ENCODE results near the gene SNRPF. TPM values are rescaled to one million over a fixed set of nuclear protein-coding genes. Genes with fewer than 3 reads are reported as not detected.

SNRPF gene
- total RNA-seq, 1 donor from 2014 or later, result 17.2 TPM

- Histone ChIP-seq H3K36me3 (ENCODE audit: control insufficient read depth in 3 of 3, insufficient read depth in 3 of 3, low read length in 3 of 3) (no peaks in the 10 kb centered on the region), H3K27me3 (ENCODE audit: control insufficient read depth in 3 of 3, insufficient read depth in 3 of 3, low read length in 3 of 3) (no peaks in the 10 kb centered on the region), H3K27ac (ENCODE audit: low read depth, low read length) (no peak overlapping the region), H3K9me3 (ENCODE audit: control insufficient read depth in 3 of 3, low read length in 3 of 3) (no peaks in the 10 kb centered on the region), H3K4me1 (ENCODE audit: control insufficient read depth in 3 of 3, insufficient read depth in 3 of 3, low read length in 3 of 3) (no peaks in the 10 kb centered on the region), H3K9ac (ENCODE audit: low read depth in 1 of 3, low read length in 3 of 3) (no peak overlapping the region), H3K4me3 (ENCODE audit: low read length in 3 of 3) (no peak overlapping the region)
These were observed 24.1 kb downstream of the SNRPF start for GRCh38 chr12:95882873-95883272.

- Histone ChIP-seq H3K9ac (ENCODE audit: low read depth in 1 of 3, low read length in 3 of 3) (no peak overlapping the region), H3K9me3 (ENCODE audit: control insufficient read depth in 3 of 3, low read length in 3 of 3) (no peaks in the 10 kb centered on the region), H3K4me3 (ENCODE audit: low read length in 3 of 3) (no peak overlapping the region), H3K27me3 (ENCODE audit: control insufficient read depth in 3 of 3, insufficient read depth in 3 of 3, low read length in 3 of 3) (no peaks in the 10 kb centered on the region), H3K36me3 (ENCODE audit: control insufficient read depth in 3 of 3, insufficient read depth in 3 of 3, low read length in 3 of 3) (no peaks in the 10 kb centered on the region), H3K27ac (ENCODE audit: low read depth, low read length) (no peak overlapping the region), H3K4me1 (ENCODE audit: control insufficient read depth in 3 of 3, insufficient read depth in 3 of 3, low read length in 3 of 3) (no peaks in the 10 kb centered on the region)
These were observed 26.2 kb downstream of the SNRPF start for GRCh38 chr12:95884998-95885397.

- H3K27me3 ChIP-seq (ENCODE audit: control insufficient read depth in 3 of 3, insufficient read depth in 3 of 3, low read length in 3 of 3), result no peaks in the 10 kb centered on the region
- H3K27ac ChIP-seq (ENCODE audit: low read depth, low read length), result no peak overlapping the region
- no peaks in the 10 kb centered on the region for H3K36me3 ChIP-seq (ENCODE audit: control insufficient read depth in 3 of 3, insufficient read depth in 3 of 3, low read length in 3 of 3)
- H3K9ac ChIP-seq (ENCODE audit: low read depth in 1 of 3, low read length in 3 of 3), result no peak overlapping the region
- no peak overlapping the region for H3K4me3 ChIP-seq (ENCODE audit: low read length in 3 of 3)
- H3K9me3 ChIP-seq (ENCODE audit: control insufficient read depth in 3 of 3, low read length in 3 of 3), result no peaks in the 10 kb centered on the region
- H3K4me1 ChIP-seq (ENCODE audit: control insufficient read depth in 3 of 3, insufficient read depth in 3 of 3, low read length in 3 of 3), result no peaks in the 10 kb centered on the region
These were observed 28.6 kb downstream of the SNRPF start for GRCh38 chr12:95887311-95887710.

DNA sequence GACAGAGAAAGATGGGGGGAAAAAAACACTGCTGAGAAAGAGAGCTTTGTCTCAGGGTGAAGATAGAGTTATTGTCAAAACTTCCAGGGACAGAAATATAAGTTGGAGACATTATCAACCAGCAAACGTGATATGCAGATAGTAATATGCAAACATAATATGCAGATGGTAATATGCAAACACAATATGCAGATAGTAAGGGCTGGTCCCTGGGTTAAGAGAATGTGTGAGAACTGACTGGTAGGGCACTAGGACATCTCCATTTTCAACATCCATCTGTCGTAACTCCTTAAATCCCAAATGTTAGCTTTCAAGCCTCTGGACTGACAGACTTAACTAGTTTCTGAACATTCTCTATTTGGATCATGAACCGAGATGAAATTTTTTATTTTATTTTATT, 32.2 kb downstream of the SNRPF start:
- Histone ChIP-seq H3K27ac (ENCODE audit: low read depth, low read length) (no peak overlapping the region), H3K36me3 (ENCODE audit: control insufficient read depth in 3 of 3, insufficient read depth in 3 of 3, low read length in 3 of 3) (no peaks in the 10 kb centered on the region), H3K27me3 (ENCODE audit: control insufficient read depth in 3 of 3, insufficient read depth in 3 of 3, low read length in 3 of 3) (no peaks in the 10 kb centered on the region), H3K9me3 (ENCODE audit: control insufficient read depth in 3 of 3, low read length in 3 of 3) (no peaks in the 10 kb centered on the region), H3K9ac (ENCODE audit: low read depth in 1 of 3, low read length in 3 of 3) (no peak overlapping the region), H3K4me3 (ENCODE audit: low read length in 3 of 3) (no peak overlapping the region), H3K4me1 (ENCODE audit: control insufficient read depth in 3 of 3, insufficient read depth in 3 of 3, low read length in 3 of 3) (no peaks in the 10 kb centered on the region)

DNA sequence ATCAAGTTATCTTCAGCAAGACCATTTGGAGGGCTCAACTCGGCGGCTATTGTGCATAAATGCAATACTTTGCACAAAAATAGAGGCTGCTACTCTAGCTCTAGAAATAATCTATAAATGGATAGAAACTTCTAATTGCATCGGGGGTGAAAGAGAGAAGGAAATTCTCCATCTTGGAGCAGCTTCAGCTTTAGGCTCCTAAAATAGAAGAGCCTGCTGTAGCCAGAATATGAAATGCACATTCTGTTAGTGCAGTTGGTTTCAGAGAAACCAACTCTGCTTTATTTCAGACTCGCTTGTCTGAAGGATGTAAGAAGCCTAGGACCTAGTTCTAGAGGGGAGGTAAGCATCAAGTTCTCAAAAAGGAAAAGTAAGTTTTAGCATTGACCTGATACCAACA, 38.1 kb downstream of the SNRPF start:
- no peak overlapping the region for H3K4me3 ChIP-seq (ENCODE audit: low read length in 3 of 3)
- H3K27ac ChIP-seq (ENCODE audit: low read depth, low read length), result no peak overlapping the region
- no peaks in the 10 kb centered on the region for H3K27me3 ChIP-seq (ENCODE audit: control insufficient read depth in 3 of 3, insufficient read depth in 3 of 3, low read length in 3 of 3)
- no peak overlapping the region for H3K9ac ChIP-seq (ENCODE audit: low read depth in 1 of 3, low read length in 3 of 3)
- no peaks in the 10 kb centered on the region for H3K4me1 ChIP-seq (ENCODE audit: control insufficient read depth in 3 of 3, insufficient read depth in 3 of 3, low read length in 3 of 3)
- H3K9me3 ChIP-seq (ENCODE audit: control insufficient read depth in 3 of 3, low read length in 3 of 3), result no peaks in the 10 kb centered on the region
- no peaks in the 10 kb centered on the region for H3K36me3 ChIP-seq (ENCODE audit: control insufficient read depth in 3 of 3, insufficient read depth in 3 of 3, low read length in 3 of 3)

- H3K4me1 ChIP-seq (ENCODE audit: control insufficient read depth in 3 of 3, insufficient read depth in 3 of 3, low read length in 3 of 3), result no peaks in the 10 kb centered on the region
- no peaks in the 10 kb centered on the region for H3K9me3 ChIP-seq (ENCODE audit: control insufficient read depth in 3 of 3, low read length in 3 of 3)
- H3K36me3 ChIP-seq (ENCODE audit: control insufficient read depth in 3 of 3, insufficient read depth in 3 of 3, low read length in 3 of 3), result no peaks in the 10 kb centered on the region
- H3K27me3 ChIP-seq (ENCODE audit: control insufficient read depth in 3 of 3, insufficient read depth in 3 of 3, low read length in 3 of 3), result no peaks in the 10 kb centered on the region
- H3K4me3 ChIP-seq (ENCODE audit: low read length in 3 of 3), result no peak overlapping the region
- H3K9ac ChIP-seq (ENCODE audit: low read depth in 1 of 3, low read length in 3 of 3), result no peak overlapping the region
- H3K27ac ChIP-seq (ENCODE audit: low read depth, low read length), result no peak overlapping the region
These were observed 39.3 kb downstream of the SNRPF start for GRCh38 chr12:95898081-95898480.

DNA sequence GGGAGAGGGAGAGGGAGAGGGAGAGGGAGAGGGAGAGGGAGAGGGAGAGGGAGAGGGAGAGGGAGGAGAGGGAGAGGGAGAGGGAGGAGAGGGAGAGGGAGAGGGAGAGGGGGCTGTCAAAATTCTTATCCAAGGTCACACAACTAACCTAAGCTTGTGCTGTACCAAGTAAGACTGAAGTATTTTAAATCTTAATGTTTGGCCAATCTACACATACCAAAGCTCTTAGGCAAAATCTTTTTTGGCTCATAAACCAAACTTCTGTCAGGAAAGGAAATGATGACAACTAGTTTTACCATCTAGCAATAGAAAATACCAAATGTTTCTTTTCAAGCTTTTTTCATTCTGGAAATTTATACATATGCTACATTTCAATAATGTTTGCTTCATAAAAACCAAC, 49.8 kb downstream of the SNRPF start:
- Histone ChIP-seq H3K9ac (ENCODE audit: low read depth in 1 of 3, low read length in 3 of 3) (no peak overlapping the region), H3K36me3 (ENCODE audit: control insufficient read depth in 3 of 3, insufficient read depth in 3 of 3, low read length in 3 of 3) (no peaks in the 10 kb centered on the region), H3K4me3 (ENCODE audit: low read length in 3 of 3) (no peak overlapping the region), H3K27ac (ENCODE audit: low read depth, low read length) (no peak overlapping the region), H3K9me3 (ENCODE audit: control insufficient read depth in 3 of 3, low read length in 3 of 3) (peaks cover 0 to 1% (median 0%) of the 10 kb centered on the region in 3 donors), H3K27me3 (ENCODE audit: control insufficient read depth in 3 of 3, insufficient read depth in 3 of 3, low read length in 3 of 3) (no peaks in the 10 kb centered on the region), H3K4me1 (ENCODE audit: control insufficient read depth in 3 of 3, insufficient read depth in 3 of 3, low read length in 3 of 3) (no peaks in the 10 kb centered on the region)

- Histone ChIP-seq H3K4me1 (ENCODE audit: control insufficient read depth in 3 of 3, insufficient read depth in 3 of 3, low read length in 3 of 3) (no peaks in the 10 kb centered on the region), H3K36me3 (ENCODE audit: control insufficient read depth in 3 of 3, insufficient read depth in 3 of 3, low read length in 3 of 3) (no peaks in the 10 kb centered on the region), H3K9me3 (ENCODE audit: control insufficient read depth in 3 of 3, low read length in 3 of 3) (no peaks in the 10 kb centered on the region)
These were observed 51.1 kb downstream of the SNRPF start for GRCh38 chr12:95909871-95910270.

More at GRCh38 chr12:95909871-95910270, 51.1 kb downstream of the SNRPF start:
- no peak overlapping the region for H3K27ac ChIP-seq (ENCODE audit: low read depth, low read length)
- H3K27me3 ChIP-seq (ENCODE audit: control insufficient read depth in 3 of 3, insufficient read depth in 3 of 3, low read length in 3 of 3), result no peaks in the 10 kb centered on the region
- no peak overlapping the region for H3K4me3 ChIP-seq (ENCODE audit: low read length in 3 of 3)
- no peak overlapping the region for H3K9ac ChIP-seq (ENCODE audit: low read depth in 1 of 3, low read length in 3 of 3)

Other genes with a start within 250 kb of the SNRPF start
- gene NTN4, start 68.2 kb upstream of the SNRPF start, total RNA-seq, result 20.9 TPM
- not detected for gene CCDC38, start 83.7 kb downstream of the SNRPF start, total RNA-seq
- under 0.01 TPM for gene AMDHD1, start 84.4 kb downstream of the SNRPF start, total RNA-seq
- 0.52 TPM for gene HAL, start 137.4 kb downstream of the SNRPF start, total RNA-seq
- gene LTA4H, start 176.6 kb downstream of the SNRPF start, total RNA-seq, result 55.8 TPM

Data from skeletal muscle tissue (tissue), 4 donors.